NCI-H524 treated with DMSO at 0.1 percent for 48 hours (cell line): ENCODE measurements around the gene EOLA2.
"Not testable (repeated sequence)": the region's sequence is repeated elsewhere in the genome, so short reads cannot be mapped to it uniquely, and the experiment has no call there.

Experiments used
- DNase-seq: peaks from one replicate; lab custom pipeline; 2025; lab: John Stamatoyannopoulos, UW

Gene EOLA2

GRCh38 chrX:149932970-149933369 is 5.3 kb downstream of the EOLA2 start:
- DNase-seq: not testable (repeated sequence)

DNA sequence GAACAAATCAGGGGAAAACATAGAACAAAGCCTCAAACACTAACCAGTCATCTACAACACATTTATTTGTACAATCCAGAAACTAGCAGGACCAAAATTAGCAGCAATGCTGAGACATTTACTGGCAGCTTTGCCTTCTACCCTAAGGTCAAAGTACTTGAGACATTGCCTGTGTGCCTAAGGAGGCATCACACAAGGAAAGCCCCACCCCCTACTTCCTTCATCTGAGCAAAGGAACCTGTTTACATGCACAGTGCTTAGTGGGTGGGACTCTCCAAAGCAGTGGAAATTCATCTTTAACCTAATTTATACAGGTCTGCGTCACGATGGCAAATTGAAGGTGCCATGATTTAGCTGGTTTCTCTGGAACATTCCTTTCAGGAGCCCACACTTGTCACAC is 6.1 kb downstream of the EOLA2 start:
- DNase-seq: not testable (repeated sequence)

DNA sequence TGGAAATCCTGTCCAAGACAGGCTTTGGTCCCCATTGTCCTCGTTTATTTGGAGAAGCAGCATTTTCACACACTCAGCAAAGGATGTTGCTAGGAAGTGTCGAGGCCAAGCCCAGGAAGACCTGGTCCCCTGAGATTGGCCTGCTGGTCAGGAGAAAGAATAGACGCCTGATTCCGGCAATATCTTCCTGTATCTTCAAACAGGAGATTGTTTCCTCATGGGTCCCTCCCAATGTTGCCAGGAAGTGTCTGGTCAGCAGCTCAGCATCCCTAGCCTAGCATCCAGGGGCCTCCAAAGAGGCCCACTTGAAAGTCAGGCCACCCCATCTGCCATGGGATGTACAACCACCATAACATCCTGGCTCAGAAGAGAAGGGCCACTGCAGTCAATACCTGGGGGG is 6.9 kb downstream of the EOLA2 start:
- not testable (repeated sequence) for DNase-seq

- not testable (repeated sequence) for DNase-seq
These were observed 8.9 kb downstream of the EOLA2 start, which contains the start of gene HSFX4 for GRCh38 chrX:149929400-149929799. HSFX4 (plus strand) TSS chrX:149929573; CDS start chrX:149929645, 72 bp downstream.

DNA sequence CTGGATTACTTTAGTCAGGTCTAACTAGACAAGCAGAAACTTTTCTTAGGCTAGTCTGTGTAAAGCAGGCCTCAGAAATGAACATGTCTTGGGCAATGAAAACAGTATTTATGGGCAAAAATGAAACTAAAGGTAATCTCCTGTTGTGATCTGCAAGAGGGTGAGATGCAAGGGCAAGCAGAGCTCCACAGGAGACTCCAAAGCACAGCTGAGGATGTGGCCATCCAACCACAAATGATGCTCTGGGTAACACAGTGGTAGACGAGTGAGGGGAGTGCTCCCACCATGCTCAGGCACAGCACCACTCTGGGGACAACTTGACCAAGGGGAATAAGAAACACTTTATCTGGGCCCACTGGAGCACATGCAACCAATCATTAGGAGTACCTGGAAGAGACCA is 9.7 kb downstream of the EOLA2 start:
- DNase-seq: not testable (repeated sequence)

GRCh38 chrX:149927964-149928258 is 10.4 kb downstream of the EOLA2 start:
- not testable (repeated sequence) for DNase-seq

DNA sequence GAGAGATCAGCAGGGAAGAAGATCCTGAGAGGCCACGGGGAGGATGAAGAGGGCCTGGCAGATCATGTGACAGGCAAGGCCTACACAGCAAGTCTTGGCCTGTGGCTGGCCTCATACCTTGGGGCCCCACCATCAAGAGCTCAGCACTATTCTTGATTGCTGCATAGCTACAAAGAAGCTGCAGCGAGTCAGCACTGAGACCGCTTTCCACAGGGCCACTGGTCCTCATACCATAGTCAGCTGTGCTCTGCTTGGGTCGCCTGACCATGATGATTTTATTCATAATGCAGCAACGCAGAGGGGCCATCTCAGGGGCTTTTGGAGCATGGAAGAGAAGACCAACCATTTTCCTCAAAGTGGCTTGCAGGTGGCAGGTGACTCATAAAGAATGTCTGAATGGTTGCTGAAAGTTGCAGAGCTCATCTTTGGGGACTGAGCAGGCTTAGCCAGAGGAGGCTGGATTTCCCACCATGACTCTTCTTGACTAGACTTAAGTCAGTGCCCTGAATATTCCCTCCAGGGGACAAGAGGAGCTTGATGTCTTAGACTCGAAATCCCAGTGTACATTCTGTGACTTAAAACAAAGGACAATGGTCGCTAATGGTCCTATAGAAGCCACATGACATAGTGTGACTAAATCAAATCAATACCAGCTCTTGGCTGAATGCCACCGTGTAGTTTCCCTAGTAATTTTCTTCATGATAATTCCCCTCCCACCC is 10.9 kb downstream of the EOLA2 start:
- not testable (repeated sequence) for DNase-seq

GRCh38 chrX:149924434-149924833 is 13.9 kb downstream of the EOLA2 start:
- DNase-seq: not testable (repeated sequence)

DNA sequence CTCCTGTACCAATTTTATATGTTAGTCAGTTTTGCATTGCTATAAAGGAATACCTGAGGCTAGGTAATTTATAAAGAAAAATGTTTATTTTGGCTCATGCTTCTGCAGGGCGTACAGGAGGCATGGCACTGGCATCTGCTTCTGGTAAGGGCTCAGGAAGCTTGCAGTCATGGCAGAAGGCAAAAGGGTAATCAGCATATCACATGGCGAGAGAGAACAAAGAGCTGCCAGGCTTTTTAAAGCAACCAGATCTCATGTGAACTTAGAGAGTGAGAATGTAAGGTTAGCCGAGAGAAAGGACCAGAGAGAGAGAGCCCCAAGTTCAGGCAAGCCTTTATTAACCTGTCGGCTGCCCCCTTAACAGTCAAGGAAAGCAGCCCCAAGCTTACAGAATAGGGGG is 14.5 kb downstream of the EOLA2 start:
- DNase-seq: not testable (repeated sequence)

DNA sequence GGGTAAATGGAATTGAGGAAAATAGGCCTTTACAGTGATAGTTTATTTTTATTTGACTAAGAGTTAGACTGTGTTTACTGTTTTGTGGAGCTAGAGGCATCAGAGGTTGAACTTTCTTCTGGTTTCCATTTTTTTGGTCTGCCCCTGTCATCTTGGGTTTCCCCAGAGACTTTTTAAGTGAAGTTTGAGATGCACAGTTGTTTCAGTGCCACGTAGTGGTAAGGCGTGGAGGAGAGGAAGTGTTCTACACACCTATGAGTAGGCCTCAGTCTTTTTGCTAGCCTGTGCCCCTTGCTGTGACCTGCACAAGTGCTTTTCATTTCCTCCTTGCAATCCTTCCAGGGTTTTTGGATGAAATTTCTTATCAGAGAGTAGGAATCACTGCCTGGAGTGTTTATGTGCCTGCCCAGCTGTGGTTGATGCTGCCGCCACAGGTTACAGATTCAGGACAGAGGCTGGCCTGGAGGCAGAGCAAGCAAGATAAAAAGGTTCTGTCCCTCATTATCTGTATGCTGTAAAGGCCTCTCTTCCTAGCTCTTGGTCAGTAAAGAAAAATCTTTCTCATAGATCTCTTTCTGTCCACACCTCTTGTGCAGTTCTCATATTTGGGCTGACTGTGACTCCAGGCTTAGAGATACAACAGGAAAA is 21.4 kb downstream of the EOLA2 start:
- no peak for DNase-seq

DNA sequence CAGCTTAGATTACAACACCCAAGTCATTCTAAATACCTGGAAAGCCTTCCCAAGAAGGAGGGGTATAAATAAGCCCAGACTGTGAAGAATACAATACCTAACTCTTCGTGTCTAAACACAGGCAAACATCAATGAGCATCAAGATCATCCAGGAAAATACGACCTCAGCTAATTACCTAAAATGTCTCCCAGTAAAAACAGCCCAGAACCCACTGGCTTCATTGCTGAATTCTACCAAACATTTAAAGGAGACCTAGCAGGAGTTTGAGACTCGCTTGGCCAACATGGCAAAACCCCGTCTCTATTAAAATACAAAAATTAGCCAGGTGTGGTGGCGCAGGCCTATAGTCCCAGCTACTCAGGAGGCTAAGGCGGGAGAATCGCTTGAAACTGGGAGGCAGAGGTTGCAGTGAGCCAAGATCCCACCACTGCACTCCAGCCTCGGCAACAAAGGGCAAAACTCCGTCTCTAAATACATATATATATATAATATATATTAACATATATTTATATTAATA is 28.1 kb downstream of the EOLA2 start:
- no peak for DNase-seq

- DNase-seq: no peak
These were observed 28.7 kb downstream of the EOLA2 start for GRCh38 chrX:149909324-149910177.

- DNase-seq: no peak
These were observed 29.6 kb downstream of the EOLA2 start for GRCh38 chrX:149908727-149909126.

DNA sequence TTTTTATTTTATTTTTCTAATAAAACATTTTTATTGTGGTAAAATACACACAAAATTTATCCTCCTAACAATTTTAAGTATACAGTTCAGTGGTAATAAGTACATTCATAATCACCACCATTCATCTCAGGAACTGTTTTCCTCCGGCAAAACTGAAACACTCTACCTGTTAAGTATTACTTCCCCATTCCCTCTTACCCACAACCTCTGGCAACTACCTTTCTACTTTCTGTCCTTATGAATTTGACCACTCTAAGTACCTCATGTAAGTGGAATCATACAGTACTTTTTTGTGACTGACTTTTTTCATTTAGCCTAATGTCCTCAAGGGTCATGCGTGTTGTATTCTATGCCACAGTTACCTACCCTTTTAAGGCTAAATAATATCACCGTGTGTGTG is 30.0 kb downstream of the EOLA2 start:
- no peak for DNase-seq

- no peak for DNase-seq
These were observed 34.2 kb downstream of the EOLA2 start for GRCh38 chrX:149903889-149904748.

DNA sequence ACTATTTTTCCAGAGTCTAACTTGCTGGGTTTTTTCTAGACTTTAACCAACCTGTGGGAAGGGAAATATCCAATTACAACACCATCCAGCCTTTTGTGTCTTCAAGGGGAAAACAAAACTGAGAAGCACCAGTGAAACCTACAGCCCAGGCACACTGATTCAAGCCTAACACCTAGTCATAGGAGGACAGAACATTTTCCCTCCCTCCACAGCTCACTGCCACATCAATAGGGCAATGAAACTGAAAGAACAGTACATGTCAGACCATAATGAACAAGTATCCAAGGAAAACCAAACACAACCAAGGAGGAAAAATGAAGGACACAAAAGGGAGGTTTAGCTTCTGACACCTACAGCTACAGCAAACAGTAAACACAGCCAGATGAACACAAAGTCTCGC is 39.7 kb downstream of the EOLA2 start:
- DNase-seq: no peak

DNA sequence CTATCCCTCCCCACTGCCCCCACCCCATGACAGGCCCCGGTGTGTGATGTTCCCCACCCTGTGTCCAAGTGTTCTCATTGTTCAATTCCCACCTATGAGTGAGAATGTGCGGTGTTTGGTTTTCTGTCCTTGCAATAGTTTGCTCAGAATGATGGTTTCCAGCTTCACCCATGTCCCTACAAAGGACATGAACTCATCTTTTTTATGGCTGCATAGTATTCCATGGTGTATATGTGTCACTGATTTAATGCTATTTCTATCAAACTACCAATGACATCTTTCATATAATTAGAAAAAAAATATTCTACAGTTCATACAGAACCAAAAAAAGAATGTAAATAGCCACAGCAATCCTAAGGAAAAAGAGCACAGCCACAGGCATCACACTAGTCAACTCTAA is 47.5 kb downstream of the EOLA2 start:
- DNase-seq: not testable (repeated sequence)
